ENCODE measurements around the gene STK26. TPM values are rescaled to one million over a fixed set of nuclear protein-coding genes. Genes with fewer than 3 reads are reported as not detected.

The STK26 gene
- total and polyA plus RNA-seq, 2 donors (not counting 3 experiments of a cell fraction or from before 2014, with no cell fraction given) = 0.87 to 3.7 TPM

DNA sequence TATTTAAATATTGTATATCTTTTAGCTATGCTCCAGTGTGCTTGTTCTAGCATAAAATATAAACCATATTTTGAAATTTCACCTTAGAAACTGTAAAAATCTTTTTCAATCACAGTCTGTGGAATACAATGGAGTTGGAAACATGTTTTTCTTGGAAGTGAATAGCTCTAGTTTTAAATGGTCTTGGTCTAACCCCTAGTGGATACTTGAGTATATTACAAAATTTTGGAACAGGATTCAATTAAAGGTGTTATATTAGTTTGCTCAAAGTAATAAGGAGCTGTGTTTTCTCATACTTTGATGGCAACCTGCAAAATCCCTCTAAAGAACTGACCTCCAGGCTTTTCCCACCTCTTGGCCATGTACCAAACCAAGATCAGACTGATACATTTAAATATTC is 48.2 kb downstream of the STK26 start:
- Histone ChIP-seq H2AFZ (ENCODE audit: low read depth, low read length) (no peak overlapping the region), H3K4me3 (replicated peaks in 1 of 3; ENCODE audit: insufficient read depth in 1 of 3, low read depth in 1 of 3, low read length in 3 of 3) (no peak overlapping the region), H3K9ac (replicated peaks; ENCODE audit: extremely low read depth, insufficient read depth, low read length) (no peak overlapping the region), H3K4me1 (ENCODE audit: control insufficient read depth, extremely low read depth, insufficient read depth, low read length) (no peaks in the 10 kb centered on the region), H3K9me3 (replicated peaks; ENCODE audit: control insufficient read depth, insufficient read depth, low read length) (no peaks in the 10 kb centered on the region), H3K27ac (ENCODE audit: insufficient read depth, low read depth, low read length) (no peak overlapping the region), H3K79me2 (ENCODE audit: control insufficient read depth, insufficient read depth, low read length) (no peaks in the 10 kb centered on the region), H4K20me1 (replicated peaks; ENCODE audit: control insufficient read depth, extremely low read depth, insufficient read depth, low read length) (no peaks in the 10 kb centered on the region), H3K36me3 (ENCODE audit: control insufficient read depth in 2 of 2, extremely low read depth in 1 of 2, insufficient read depth in 2 of 2, low read length in 2 of 2) (no peaks in the 10 kb centered on the region), H3K9me1 (replicated peaks; ENCODE audit: control insufficient read depth, extremely low read depth, insufficient read depth, low read length) (no peaks in the 10 kb centered on the region), H3K4me2 (ENCODE audit: insufficient read depth, low read length) (no peak overlapping the region), H3K27me3 (ENCODE audit: control insufficient read depth in 2 of 2, insufficient read depth in 2 of 2, low read length in 2 of 2) (no peaks in the 10 kb centered on the region)
- ChIA-PET CTCF (interaction anchor here (0.7 to 5.4 kb wide), 19 partner anchors 10 to 394 kb away, joined by 3 to 65 read pairs (median 4); partner anchors contain the start of genes RAP2C and STK26), POLR2A (no interaction called here)
- BruUV-seq (replicated peaks) = no TSS peak
- TF ChIP-seq POLR2AphosphoS5 (IDR thresholded peaks at IDR 0.05; ENCODE audit: insufficient read depth, low read depth, low read length) (no peak), MYC (IDR thresholded peaks at IDR 0.05; ENCODE audit: low read depth, low read length) (no peak), EZH2 (IDR thresholded peaks at IDR 0.05; ENCODE audit: borderline replicate concordance, low read depth, low read length, severe bottlenecking) (no peak), POLR2A (IDR thresholded peaks at IDR 0.05; ENCODE audit: low read depth, low read length) (no peak), JUN (IDR thresholded peaks at IDR 0.05; ENCODE audit: borderline replicate concordance, insufficient read depth, insufficient read length, low read depth) (no peak), GATA2 (IDR thresholded peaks at IDR 0.05; ENCODE audit: insufficient read depth, insufficient read length, low read depth, low read length) (no peak), FOS (IDR thresholded peaks at IDR 0.05; ENCODE audit: borderline replicate concordance, insufficient read depth, low read length) (no peak)
- TF ChIP-seq, protein P1, sequence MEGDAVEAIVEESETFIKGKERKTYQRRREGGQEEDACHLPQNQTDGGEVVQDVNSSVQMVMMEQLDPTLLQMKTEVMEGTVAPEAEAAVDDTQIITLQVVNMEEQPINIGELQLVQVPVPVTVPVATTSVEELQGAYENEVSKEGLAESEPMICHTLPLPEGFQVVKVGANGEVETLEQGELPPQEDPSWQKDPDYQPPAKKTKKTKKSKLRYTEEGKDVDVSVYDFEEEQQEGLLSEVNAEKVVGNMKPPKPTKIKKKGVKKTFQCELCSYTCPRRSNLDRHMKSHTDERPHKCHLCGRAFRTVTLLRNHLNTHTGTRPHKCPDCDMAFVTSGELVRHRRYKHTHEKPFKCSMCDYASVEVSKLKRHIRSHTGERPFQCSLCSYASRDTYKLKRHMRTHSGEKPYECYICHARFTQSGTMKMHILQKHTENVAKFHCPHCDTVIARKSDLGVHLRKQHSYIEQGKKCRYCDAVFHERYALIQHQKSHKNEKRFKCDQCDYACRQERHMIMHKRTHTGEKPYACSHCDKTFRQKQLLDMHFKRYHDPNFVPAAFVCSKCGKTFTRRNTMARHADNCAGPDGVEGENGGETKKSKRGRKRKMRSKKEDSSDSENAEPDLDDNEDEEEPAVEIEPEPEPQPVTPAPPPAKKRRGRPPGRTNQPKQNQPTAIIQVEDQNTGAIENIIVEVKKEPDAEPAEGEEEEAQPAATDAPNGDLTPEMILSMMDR (IDR thresholded peaks at IDR 0.05; ENCODE audit: extremely low read depth in 1 of 2, insufficient read depth in 1 of 2, low read depth in 1 of 2, low read length in 2 of 2) = no peak
- TF ChIP-seq, protein P2, sequence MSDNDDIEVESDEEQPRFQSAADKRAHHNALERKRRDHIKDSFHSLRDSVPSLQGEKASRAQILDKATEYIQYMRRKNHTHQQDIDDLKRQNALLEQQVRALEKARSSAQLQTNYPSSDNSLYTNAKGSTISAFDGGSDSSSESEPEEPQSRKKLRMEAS (IDR thresholded peaks at IDR 0.05; ENCODE audit: insufficient read depth, insufficient read length) = no peak
- dilution Hi-C loops (cut with MboI; ENCODE audit: extremely low pct_ligation_motif_present, low sequenced_read_pairs) = no loop called here
- DNase-seq (ENCODE audit: low read depth, low spot score) (peak; percentile 31), FAIRE-seq (peak; percentile 88)
- intact Hi-C loops (cut with micrococcal nuclease) = loop anchor here (1.0 to 2.0 kb wide), 2 partner anchors 48 to 230 kb away; partner anchors contain the start of gene STK26

Measured in endothelial cell of umbilical vein (primary cell).